NCI-H2196 treated with DMSO at 0.1 percent for 48 hours (cell line): ENCODE results near the gene AS3MT.
"Not testable (repeated sequence)": the region's sequence is repeated elsewhere in the genome, so short reads cannot be mapped to it uniquely, and the experiment has no call there.

ENCODE experiments used
- DNase-seq: peaks from one replicate; lab custom pipeline; 2025; ENCODE audit not compliant: unreplicated experiment; lab: John Stamatoyannopoulos, UW

Gene AS3MT

GRCh38 chr10:102869258-102870198 is at the start of gene AS3MT:
AS3MT (plus strand) TSS chr10:102869470; CDS start chr10:102869593, 123 bp downstream.
- no peak for DNase-seq

- not testable (repeated sequence) for DNase-seq
Measured at GRCh38 chr10:102820008-102820407, 49.3 kb upstream of the AS3MT start.

GRCh38 chr10:102822222-102822621 is 47.0 kb upstream of the AS3MT start:
- DNase-seq: no peak

- no peak for DNase-seq
Measured at GRCh38 chr10:102824664-102825063, 44.6 kb upstream of the AS3MT start.

- DNase-seq: no peak
Measured at GRCh38 chr10:102826148-102826796, 43.0 kb upstream of the AS3MT start.

GRCh38 chr10:102827597-102827975 is 41.7 kb upstream of the AS3MT start:
- no peak for DNase-seq

GRCh38 chr10:102831322-102832071 is 37.8 kb upstream of the AS3MT start:
- DNase-seq: no peak

GRCh38 chr10:102832248-102832647 is 37.0 kb upstream of the AS3MT start:
- DNase-seq: no peak

GRCh38 chr10:102832987-102833386 is 36.3 kb upstream of the AS3MT start:
- DNase-seq: no peak

- no peak for DNase-seq
Measured at GRCh38 chr10:102834143-102834542, 35.1 kb upstream of the AS3MT start.

GRCh38 chr10:102835007-102835482 is 34.2 kb upstream of the AS3MT start:
- peak; percentile 22 for DNase-seq

GRCh38 chr10:102837230-102837721 is 32.0 kb upstream of the AS3MT start, which contains the start of gene CYP17A1:
CYP17A1 (minus strand) TSS chr10:102837413; CDS start chr10:102837361, 52 bp downstream.
- peak; percentile 1 for DNase-seq

GRCh38 chr10:102838276-102838927 is 30.9 kb upstream of the AS3MT start:
- DNase-seq: not testable (repeated sequence)

GRCh38 chr10:102841827-102842345 is 27.4 kb upstream of the AS3MT start:
- DNase-seq: no peak

GRCh38 chr10:102843139-102843538 is 26.1 kb upstream of the AS3MT start:
- DNase-seq: not testable (repeated sequence)

- not testable (repeated sequence) for DNase-seq
Measured at GRCh38 chr10:102844190-102844776, 25.0 kb upstream of the AS3MT start.

- no peak for DNase-seq
Measured at GRCh38 chr10:102845352-102845902, 23.8 kb upstream of the AS3MT start.

- no peak for DNase-seq
Measured at GRCh38 chr10:102850025-102850518, 19.2 kb upstream of the AS3MT start.

- not testable (repeated sequence) for DNase-seq
Measured at GRCh38 chr10:102853237-102853636, 16.0 kb upstream of the AS3MT start.
